Neuronal stem cell (in vitro differentiated cells): Measurements from ENCODE around the gene DOCK7.

Source experiments
- DNase-seq: peaks from one replicate; pipeline ENCODE4 v3.0.0-alpha.2; 2013; ENCODE audit warnings: low spot score
- H2AFZ ChIP-seq: one replicate; pipeline ENCODE4 v1.6.1; 2013; ENCODE audit warnings: mild to moderate bottlenecking, low read length, inconsistent platforms
- H2AK5ac ChIP-seq: 2 replicates; pipeline ENCODE4 v1.6.1; 2013; ENCODE audit warnings: low read depth, mild to moderate bottlenecking, inconsistent platforms, low read length, moderate library complexity, mixed read lengths
- H2BK120ac ChIP-seq: 2 replicates; pipeline ENCODE4 v1.6.1; 2013; ENCODE audit warnings: low read depth, mild to moderate bottlenecking, inconsistent platforms, low read length, moderate library complexity, mixed read lengths
- H2BK12ac ChIP-seq: one replicate; pipeline ENCODE4 v1.6.1; 2013; ENCODE audit warnings: low read length, inconsistent platforms
- H2BK15ac ChIP-seq: 2 replicates; pipeline ENCODE4 v1.6.1; 2013; ENCODE audit warnings: mild to moderate bottlenecking, low read length, inconsistent platforms, mixed read lengths
- H2BK5ac ChIP-seq: one replicate; pipeline ENCODE4 v1.6.1; 2013; ENCODE audit warnings: inconsistent platforms, mild to moderate bottlenecking, low read length, moderate library complexity
- H3K14ac ChIP-seq: one replicate; pipeline ENCODE4 v1.6.1; 2013; ENCODE audit warnings: low read length, inconsistent platforms
- H3K18ac ChIP-seq: 2 replicates; pipeline ENCODE4 v1.6.1; 2013; ENCODE audit warnings: low read length, inconsistent platforms
- H3K23ac ChIP-seq: 2 replicates; pipeline ENCODE4 v1.6.1; 2013; ENCODE audit warnings: low read depth, mild to moderate bottlenecking, mixed read lengths, low read length, inconsistent platforms; ENCODE audit not compliant: poor library complexity
- H3K27ac ChIP-seq: replicated peaks from 3 replicates; pipeline ENCODE4 v1.5.1; 2013; ENCODE audit warnings: low read length, inconsistent platforms
- H3K27me3 ChIP-seq, 3 experiments: 2 replicates each; pipeline ENCODE4 v1.6.1; 2013; ENCODE audit warnings: low read length in 3 of 3, mild to moderate bottlenecking in 2 of 3, inconsistent platforms in 1 of 3, low read depth in 1 of 3, mixed read lengths in 1 of 3, moderate library complexity in 1 of 3; ENCODE audit not compliant: control insufficient read depth in 3 of 3, insufficient read depth in 3 of 3
- H3K36me3 ChIP-seq, 2 donors: replicated peaks in 1 of 2; 2 replicates each; pipeline ENCODE4 v1.6.1; 2013; ENCODE audit warnings: low read length in 2 of 2; ENCODE audit not compliant: control insufficient read depth in 2 of 2, insufficient read depth in 2 of 2
- H3K4ac ChIP-seq: 2 replicates; pipeline ENCODE4 v1.6.1; 2013; ENCODE audit warnings: inconsistent platforms, mild to moderate bottlenecking, low read length, moderate library complexity
- H3K4me1 ChIP-seq, 2 donors: 1 replicate in 1 of 2; 2 replicates in 1 of 2; pipeline ENCODE4 v1.6.1; 2013; ENCODE audit warnings: low read length in 2 of 2, low read depth in 1 of 2; ENCODE audit not compliant: control insufficient read depth in 2 of 2, insufficient read depth in 1 of 2
- H3K4me2 ChIP-seq: one replicate; pipeline ENCODE4 v1.6.1; 2013; ENCODE audit warnings: mild to moderate bottlenecking, low read length, inconsistent platforms; ENCODE audit not compliant: insufficient read depth, poor library complexity, severe bottlenecking
- H3K4me3 ChIP-seq, 2 donors: 2 replicates each; pipeline ENCODE4 v1.5.1; 2013; ENCODE audit warnings: low read length in 2 of 2, mild to moderate bottlenecking in 2 of 2, inconsistent platforms in 1 of 2, moderate library complexity in 1 of 2
- H3K79me1 ChIP-seq: one replicate; pipeline ENCODE4 v1.6.1; 2013; ENCODE audit warnings: low read depth, mild to moderate bottlenecking, inconsistent platforms, low read length, moderate library complexity
- H3K9ac ChIP-seq: one replicate; pipeline ENCODE4 v1.6.1; 2013; ENCODE audit warnings: mild to moderate bottlenecking, low read depth, low read length, inconsistent platforms; ENCODE audit not compliant: poor library complexity
- H3K9me3 ChIP-seq, 2 donors: replicated peaks in 1 of 2; 2 replicates each; pipeline versions ENCODE3 to v1.6.1; 2013; ENCODE audit warnings: low read length in 2 of 2, mild to moderate bottlenecking in 2 of 2, inconsistent platforms in 1 of 2, low read depth in 1 of 2, mixed read lengths in 1 of 2, moderate library complexity in 1 of 2; ENCODE audit not compliant: control insufficient read depth in 2 of 2, insufficient read depth in 1 of 2
- H4K8ac ChIP-seq: one replicate; pipeline ENCODE4 v1.6.1; 2013; ENCODE audit warnings: low read depth, mild to moderate bottlenecking, inconsistent platforms, low read length, moderate library complexity
- H4K91ac ChIP-seq: one replicate; pipeline ENCODE4 v1.6.1; 2013; ENCODE audit warnings: low read length, low read depth, mild to moderate bottlenecking, inconsistent platforms; ENCODE audit not compliant: poor library complexity
- WGBS, 2 donors: extraction: QIAGEN DNeasy Blood & Tissue Kit; methylation state at CpG; one replicate each; pipeline ENCODE4 v1.1.7; 2013; ENCODE audit warnings: missing lambda C conversion rate in 2 of 2, mixed read lengths in 1 of 2; ENCODE audit not compliant: insufficient read length in 2 of 2, insufficient replicate concordance in 1 of 2; ENCODE audit errors: extremely low coverage in 2 of 2; 5-methylcytosine and 5-hydroxymethylcytosine counted together

DOCK7 gene

DNA sequence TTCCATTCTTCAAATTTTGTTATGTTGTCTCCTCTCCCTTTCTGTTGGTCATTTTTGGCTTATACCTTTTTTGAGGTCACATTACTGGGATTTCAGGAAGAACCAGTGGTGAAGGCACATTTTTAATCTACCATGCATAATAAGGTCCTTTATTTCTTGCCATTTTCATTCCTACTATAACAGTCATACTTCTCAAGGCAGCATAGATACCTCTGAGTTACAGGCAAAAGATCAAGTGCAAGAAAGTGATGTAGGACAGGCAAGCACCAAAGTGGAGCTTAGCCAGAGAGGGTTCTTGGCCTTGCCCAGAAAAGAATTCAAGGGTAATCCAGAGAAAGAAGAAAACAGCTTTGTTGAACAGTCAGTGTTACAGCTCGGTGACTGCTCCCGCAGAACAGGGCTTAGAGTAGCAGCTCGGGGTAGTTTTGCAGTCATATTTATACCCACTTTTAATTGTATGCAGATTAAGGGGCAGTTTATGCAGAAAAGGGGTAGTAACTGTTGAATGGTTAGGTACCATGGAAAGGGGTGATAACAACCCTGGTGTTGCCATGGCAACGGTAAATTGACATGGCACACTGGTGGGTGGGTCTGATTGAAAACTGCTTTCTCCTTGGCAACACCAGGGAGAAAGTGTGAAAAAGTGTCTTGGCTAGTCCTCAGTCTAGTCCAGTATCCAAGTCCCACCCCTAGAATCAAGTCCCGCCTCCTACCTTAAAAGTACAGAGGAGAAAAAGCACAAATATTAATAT, 39.6 kb upstream of the DOCK7 start:
- Histone ChIP-seq H2AFZ (no peak overlapping the region), H3K4me3 (no peak overlapping the region), H3K4ac (no peak overlapping the region), H2BK15ac (no peak overlapping the region), H3K27me3 (no peaks in the 10 kb centered on the region), H3K18ac (no peak overlapping the region), H3K4me1 (peaks cover 10 to 14% of the 10 kb centered on the region in 2 donors), H4K8ac (no peak overlapping the region), H2BK5ac (no peak overlapping the region), H3K4me2 (no peak overlapping the region), H2BK120ac (no peak overlapping the region), H3K9me3 (no peaks in the 10 kb centered on the region), H4K91ac (no peak overlapping the region), H3K23ac (no peak overlapping the region), H3K36me3 (no peaks in the 10 kb centered on the region), H3K14ac (no peak overlapping the region), H2AK5ac (no peak overlapping the region), H3K27ac (no peak overlapping the region), H3K79me1 (no peaks in the 10 kb centered on the region), H3K9ac (no peak overlapping the region), H2BK12ac (no peak overlapping the region)
- DNase-seq = no peak
- WGBS, 2 donors = no CpG with 5 or more reads among the region's 5 CpGs

DNA sequence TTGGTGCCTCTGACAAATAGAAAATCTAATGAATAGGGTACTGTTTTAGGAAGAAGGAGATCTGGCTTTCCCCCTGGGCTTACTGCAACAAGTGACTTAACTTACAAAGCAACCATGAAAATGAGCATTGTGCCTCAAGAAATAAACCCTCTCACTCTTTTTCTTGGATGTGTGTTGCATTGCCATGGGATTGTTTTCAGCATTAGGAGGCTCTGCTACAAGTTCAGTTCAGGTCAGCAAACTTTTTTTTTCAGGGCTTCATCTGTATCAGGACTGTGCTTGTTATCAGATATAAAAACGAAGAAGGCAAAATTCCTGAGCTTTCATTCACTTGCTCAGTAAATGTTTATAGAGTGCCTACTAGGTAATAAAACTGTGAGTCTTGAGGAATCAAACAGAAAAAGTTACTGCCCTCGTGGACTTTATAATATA, 37.8 kb upstream of the DOCK7 start:
- H3K4me2 ChIP-seq = peak overlapping the region; percentile 18
- no peak overlapping the region for H3K14ac ChIP-seq
- H3K4me3 ChIP-seq = no peak overlapping the region
- H3K27me3 ChIP-seq = no peaks in the 10 kb centered on the region
- H3K18ac ChIP-seq = no peak overlapping the region
- H2AFZ ChIP-seq = peak overlapping the region; percentile 23
- H3K36me3 ChIP-seq = no peaks in the 10 kb centered on the region
- H4K8ac ChIP-seq = no peak overlapping the region
- peaks cover 12 to 15% of the 10 kb centered on the region in 2 donors for H3K4me1 ChIP-seq
- WGBS, 2 donors = no CpG with 5 or more reads among the region's 2 CpGs
- H2BK5ac ChIP-seq = no peak overlapping the region
- no peak overlapping the region for H2BK15ac ChIP-seq
- H4K91ac ChIP-seq = no peak overlapping the region
- DNase-seq = no peak
- H3K79me1 ChIP-seq = no peaks in the 10 kb centered on the region
- H3K23ac ChIP-seq = no peak overlapping the region
- no peaks in the 10 kb centered on the region for H3K9me3 ChIP-seq
- H2AK5ac ChIP-seq = no peak overlapping the region
- no peak overlapping the region for H3K9ac ChIP-seq
- H2BK120ac ChIP-seq = no peak overlapping the region
- H2BK12ac ChIP-seq = no peak overlapping the region
- peak overlapping the region; percentile 24 for H3K27ac ChIP-seq
- H3K4ac ChIP-seq = no peak overlapping the region

DNA sequence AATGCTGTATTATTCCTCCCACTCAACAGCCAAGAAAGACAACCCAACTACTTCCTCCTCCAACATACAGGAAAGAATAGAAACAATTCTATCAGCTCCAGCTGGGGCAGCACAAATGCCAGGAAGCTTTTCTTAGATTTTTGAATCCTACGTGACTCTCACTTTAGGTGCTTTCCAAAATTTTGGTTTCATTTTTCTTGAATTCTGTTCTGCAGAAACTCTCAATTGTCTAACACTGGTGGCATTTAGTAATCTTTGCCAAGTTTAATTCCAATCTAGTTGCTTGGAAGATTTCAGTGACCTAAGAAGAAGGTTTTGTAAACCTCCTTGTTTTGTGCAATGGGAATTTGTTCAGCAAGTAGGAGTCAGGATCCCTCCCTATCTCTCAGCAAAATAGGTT, 37.1 kb upstream of the DOCK7 start:
- Histone ChIP-seq H2BK120ac (no peak overlapping the region), H3K4me2 (no peak overlapping the region), H3K23ac (no peak overlapping the region), H3K18ac (no peak overlapping the region), H3K14ac (no peak overlapping the region), H2BK12ac (no peak overlapping the region), H3K27ac (no peak overlapping the region), H3K4me3 (no peak overlapping the region), H2BK5ac (no peak overlapping the region), H2BK15ac (no peak overlapping the region), H3K9me3 (no peaks in the 10 kb centered on the region), H2AFZ (peak overlapping the region; percentile 76), H3K79me1 (no peaks in the 10 kb centered on the region), H3K4me1 (peaks cover 14 to 21% of the 10 kb centered on the region in 2 donors), H3K27me3 (no peaks in the 10 kb centered on the region), H2AK5ac (no peak overlapping the region), H3K36me3 (no peaks in the 10 kb centered on the region), H4K8ac (no peak overlapping the region), H3K9ac (no peak overlapping the region), H4K91ac (no peak overlapping the region), H3K4ac (no peak overlapping the region)
- WGBS, 2 donors = no CpG with 5 or more reads among the region's 1 CpG
- DNase-seq = no peak

DNA sequence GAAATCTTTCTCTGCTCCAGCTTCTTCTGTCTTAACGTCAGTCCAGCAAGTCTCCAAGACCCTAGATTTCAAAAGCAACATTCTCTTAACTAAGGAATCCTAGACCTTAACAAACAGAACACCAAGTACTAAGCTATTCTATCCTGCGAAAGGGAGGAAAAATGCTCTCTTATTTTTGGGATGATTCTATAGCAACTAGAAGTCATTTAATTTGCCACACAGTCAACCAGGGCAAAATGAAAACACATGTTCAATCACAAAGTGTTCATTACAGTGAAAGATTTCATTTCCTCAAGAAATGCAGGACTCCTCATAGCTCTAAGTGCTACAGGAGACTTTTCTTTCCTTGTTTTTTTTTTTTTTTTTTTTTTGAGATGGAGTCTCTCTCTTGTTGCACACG, 36.2 kb upstream of the DOCK7 start:
- H3K23ac ChIP-seq = no peak overlapping the region
- H2BK15ac ChIP-seq = no peak overlapping the region
- H3K18ac ChIP-seq = no peak overlapping the region
- no peaks in the 10 kb centered on the region for H3K36me3 ChIP-seq
- H3K14ac ChIP-seq = no peak overlapping the region
- H3K9me3 ChIP-seq = no peaks in the 10 kb centered on the region
- no peak overlapping the region for H3K4me3 ChIP-seq
- no peak overlapping the region for H2BK5ac ChIP-seq
- no peaks in the 10 kb centered on the region for H3K79me1 ChIP-seq
- no CpG with 5 or more reads among the region's 3 CpGs for WGBS, 2 donors
- peak overlapping the region; percentile 6 for H2BK12ac ChIP-seq
- H4K91ac ChIP-seq = peak overlapping the region; percentile 72
- H2BK120ac ChIP-seq = no peak overlapping the region
- no peak for DNase-seq
- peak overlapping the region; percentile 86 for H2AK5ac ChIP-seq
- H3K4me2 ChIP-seq = no peak overlapping the region
- H3K9ac ChIP-seq = no peak overlapping the region
- H4K8ac ChIP-seq = no peak overlapping the region
- H3K4me1 ChIP-seq = peaks cover 14 to 21% of the 10 kb centered on the region in 2 donors
- peak overlapping the region; percentile 76 for H2AFZ ChIP-seq
- H3K27me3 ChIP-seq = no peaks in the 10 kb centered on the region
- H3K4ac ChIP-seq = no peak overlapping the region
- H3K27ac ChIP-seq = no peak overlapping the region
